GM18499 (cell line): ENCODE results near the gene FAM47E.
A peak's percentile ranks its signal among the peaks of the same experiment; 100 is the strongest.

Source experiments
- ATAC-seq: cut with Tn5 transposase; IDR thresholded peaks from one replicate; pipeline ENCODE4 v1.9.1; 2021; ENCODE audit warnings: moderate number of reproducible peaks; ENCODE audit not compliant: insufficient read depth, unreplicated experiment

FAM47E gene

GRCh38 chr4:76251441-76252270 lies at the start of gene FAM47E:
Gene FAM47E, plus strand, starts transcription at chr4:76251721. Its CDS starts 26 bp downstream, at chr4:76251747.
- no peak for ATAC-seq

- no peak for ATAC-seq
Observed at GRCh38 chr4:76203541-76203940, 48.0 kb upstream of the FAM47E start.

- no peak for ATAC-seq
Observed at GRCh38 chr4:76204936-76205335, 46.6 kb upstream of the FAM47E start.

GRCh38 chr4:76205476-76205875 lies 46.0 kb upstream of the FAM47E start:
- no peak for ATAC-seq

- ATAC-seq, result no peak
Observed at GRCh38 chr4:76206222-76206942, 45.1 kb upstream of the FAM47E start.

GRCh38 chr4:76207549-76207948 lies 44.0 kb upstream of the FAM47E start:
- no peak for ATAC-seq

GRCh38 chr4:76208005-76208765 lies 43.3 kb upstream of the FAM47E start:
- ATAC-seq, result no peak

- ATAC-seq, result no peak
Observed at GRCh38 chr4:76209881-76210280, 41.6 kb upstream of the FAM47E start.

GRCh38 chr4:76210452-76210851 lies 41.1 kb upstream of the FAM47E start:
- no peak for ATAC-seq

GRCh38 chr4:76211769-76212708 lies 39.5 kb upstream of the FAM47E start:
- ATAC-seq, result no peak

- no peak for ATAC-seq
Observed at GRCh38 chr4:76212851-76213414, 38.6 kb upstream of the FAM47E start.

- ATAC-seq, result peak; percentile 46
Observed at GRCh38 chr4:76213415-76214176, 37.9 kb upstream of the FAM47E start, which contains the start of gene SCARB2. Gene SCARB2, minus strand, starts transcription at chr4:76213824. Its CDS starts 281 bp downstream, at chr4:76213543.

- no peak for ATAC-seq
Observed at GRCh38 chr4:76214177-76214675, 37.3 kb upstream of the FAM47E start.

GRCh38 chr4:76215077-76215476 lies 36.4 kb upstream of the FAM47E start:
- ATAC-seq, result no peak

GRCh38 chr4:76216524-76216923 lies 35.0 kb upstream of the FAM47E start:
- no peak for ATAC-seq

- no peak for ATAC-seq
Observed at GRCh38 chr4:76216975-76217814, 34.3 kb upstream of the FAM47E start.

- ATAC-seq, result no peak
Observed at GRCh38 chr4:76219299-76220055, 32.0 kb upstream of the FAM47E start.
